Measurements from ENCODE around the gene HOXB13.
A peak's percentile ranks its signal among the peaks of the same experiment; 100 is the strongest.
"Not testable (repeated sequence)": the region's sequence is repeated elsewhere in the genome, so short reads cannot be mapped to it uniquely, and the experiment has no call there.

HOXB13 gene

GRCh38 chr17:48726916-48727286, 1.6 kb downstream of the HOXB13 start:
- DNase-seq (ENCODE audit: low read depth in 2 of 2) = no peak

GRCh38 chr17:48726114-48726915, 2.2 kb downstream of the HOXB13 start:
- no peak for DNase-seq (ENCODE audit: low read depth in 2 of 2)

GRCh38 chr17:48725288-48726064, 3.1 kb downstream of the HOXB13 start:
- DNase-seq (ENCODE audit: low read depth in 2 of 2) = no peak

- DNase-seq (ENCODE audit: low read depth in 2 of 2) = no peak
Observed at GRCh38 chr17:48725004-48725287, 3.6 kb downstream of the HOXB13 start.

GRCh38 chr17:48724251-48725003, 4.1 kb downstream of the HOXB13 start:
- DNase-seq (ENCODE audit: low read depth in 2 of 2) = peak; percentile 67 to 76

- no peak for DNase-seq (ENCODE audit: low read depth in 2 of 2)
Observed at GRCh38 chr17:48723423-48724250, 4.9 kb downstream of the HOXB13 start.

- no peak for DNase-seq (ENCODE audit: low read depth in 2 of 2)
Observed at GRCh38 chr17:48722915-48723422, 5.6 kb downstream of the HOXB13 start, which contains the start of gene PRAC2. TSS of gene PRAC2 (plus strand) at chr17:48723185. CDS start at chr17:48724411, 1,226 bp downstream.

GRCh38 chr17:48722201-48722907, 6.2 kb downstream of the HOXB13 start, which contains the start of gene PRAC1:
TSS of gene PRAC1 (minus strand) at chr17:48722518. CDS start at chr17:48722392, 126 bp downstream.
- no peak for DNase-seq (ENCODE audit: low read depth in 2 of 2)

- no peak for DNase-seq (ENCODE audit: low read depth in 2 of 2)
Observed at GRCh38 chr17:48721009-48721402, 7.5 kb downstream of the HOXB13 start.

- DNase-seq (ENCODE audit: low read depth in 2 of 2) = no peak
Observed at GRCh38 chr17:48720266-48721008, 8.1 kb downstream of the HOXB13 start.

GRCh38 chr17:48719642-48720265, 8.8 kb downstream of the HOXB13 start:
- DNase-seq (ENCODE audit: low read depth in 2 of 2) = no peak

GRCh38 chr17:48718761-48719641, 9.5 kb downstream of the HOXB13 start:
- no peak for DNase-seq (ENCODE audit: low read depth in 2 of 2)

- DNase-seq (ENCODE audit: low read depth in 2 of 2) = no peak
Observed at GRCh38 chr17:48718227-48718760, 10.3 kb downstream of the HOXB13 start.

GRCh38 chr17:48717367-48718226, 11.0 kb downstream of the HOXB13 start:
- DNase-seq (ENCODE audit: low read depth in 2 of 2) = no peak

GRCh38 chr17:48716549-48716948, 12.0 kb downstream of the HOXB13 start:
- DNase-seq (ENCODE audit: low read depth in 2 of 2) = not testable (repeated sequence)

- no peak for DNase-seq (ENCODE audit: low read depth in 2 of 2)
Observed at GRCh38 chr17:48715496-48716399, 12.8 kb downstream of the HOXB13 start.
